ENCODE measurements around the gene MAML2. TPM values are rescaled to one million over a fixed set of nuclear protein-coding genes. Genes with fewer than 3 reads are reported as not detected.

The MAML2 gene
- total and polyA plus RNA-seq, 4 donors: 0.56 to 2.1 (median 1.4) TPM

GRCh38 chr11:96105197-96105895, 237.6 kb downstream of the MAML2 start:
- Histone ChIP-seq H3K4me3 (ENCODE audit: low read depth in 1 of 3, low read length in 3 of 3) (no peak overlapping the region), H3K4me1 (ENCODE audit: control insufficient read depth in 4 of 4, insufficient read depth in 4 of 4, low read length in 3 of 4) (no peaks in the 10 kb centered on the region), H3K9ac (ENCODE audit: low read depth in 1 of 2, low read length in 2 of 2) (no peak overlapping the region), H3K9me3 (ENCODE audit: control insufficient read depth in 4 of 4, low read length in 3 of 4) (no peaks in the 10 kb centered on the region), H3K27ac (ENCODE audit: low read depth in 1 of 2, low read length in 2 of 2) (no peak overlapping the region), H3K36me3 (ENCODE audit: control insufficient read depth in 4 of 4, insufficient read depth in 3 of 4, low read depth in 1 of 4, low read length in 3 of 4) (no peaks in the 10 kb centered on the region), H3K27me3 (ENCODE audit: control insufficient read depth in 4 of 4, insufficient read depth in 4 of 4, low read length in 3 of 4) (no peaks in the 10 kb centered on the region)
- TF ChIP-seq MAX (IDR thresholded peaks at IDR 0.05): no peak
- TF ChIP-seq RAD21 (IDR thresholded peaks at IDR 0.05): no peak
- TF ChIP-seq NR2F2 (IDR thresholded peaks at IDR 0.05): no peak
- TF ChIP-seq SP1 (IDR thresholded peaks at IDR 0.05): no peak
- no peak for TF ChIP-seq ZBTB33 (IDR thresholded peaks at IDR 0.05)
- TF ChIP-seq HNF4A (conservative IDR thresholded peaks at IDR 0.05): no peak
- no peak for TF ChIP-seq EGR1 (IDR thresholded peaks at IDR 0.05; ENCODE audit: low read depth in 2 of 2)
- no peak for TF ChIP-seq HNF4G (IDR thresholded peaks at IDR 0.05)
- no peak for TF ChIP-seq JUND (IDR thresholded peaks at IDR 0.05)
- TF ChIP-seq TAF1 (conservative IDR thresholded peaks at IDR 0.05): no peak
- DNase-seq (ENCODE audit: low spot score): no peak
- 84% methylated on average over 1 of the region's 1 CpG for WGBS

- no peak overlapping the region for H3K4me3 ChIP-seq (ENCODE audit: low read depth in 1 of 3, low read length in 3 of 3)
- no peaks in the 10 kb centered on the region for H3K27me3 ChIP-seq (ENCODE audit: control insufficient read depth in 4 of 4, insufficient read depth in 4 of 4, low read length in 3 of 4)
- no peaks in the 10 kb centered on the region for H3K4me1 ChIP-seq (ENCODE audit: control insufficient read depth in 4 of 4, insufficient read depth in 4 of 4, low read length in 3 of 4)
- no peak overlapping the region for H3K9ac ChIP-seq (ENCODE audit: low read depth in 1 of 2, low read length in 2 of 2)
- TF ChIP-seq SP1 (IDR thresholded peaks at IDR 0.05): no peak
- no peak for TF ChIP-seq ZBTB33 (IDR thresholded peaks at IDR 0.05)
- no peak for TF ChIP-seq YY1 (IDR thresholded peaks at IDR 0.05)
- TF ChIP-seq REST (IDR thresholded peaks at IDR 0.05): no peak
- TF ChIP-seq JUND (IDR thresholded peaks at IDR 0.05): no peak
- TF ChIP-seq RAD21 (IDR thresholded peaks at IDR 0.05): no peak
- TF ChIP-seq EGR1 (IDR thresholded peaks at IDR 0.05; ENCODE audit: low read depth in 2 of 2): no peak
- no peak for TF ChIP-seq FOXA1 (IDR thresholded peaks at IDR 0.05)
- no peak for TF ChIP-seq GABPA (IDR thresholded peaks at IDR 0.05 in 1 of 2, conservative IDR thresholded peaks at IDR 0.05 in 1 of 2)
- no peak for TF ChIP-seq CTCF (IDR thresholded peaks at IDR 0.05; ENCODE audit: low read depth, low read length, missing input control)
- TF ChIP-seq MAX (IDR thresholded peaks at IDR 0.05): no peak
- TF ChIP-seq HNF4G (IDR thresholded peaks at IDR 0.05): no peak
- no peak overlapping the region for H3K27ac ChIP-seq (ENCODE audit: low read depth in 1 of 2, low read length in 2 of 2)
- no peaks in the 10 kb centered on the region for H3K9me3 ChIP-seq (ENCODE audit: control insufficient read depth in 4 of 4, low read length in 3 of 4)
- WGBS: 69% methylated on average over 1 of the region's 1 CpG
- no peak for DNase-seq (ENCODE audit: low spot score)
- H3K36me3 ChIP-seq (ENCODE audit: control insufficient read depth in 4 of 4, insufficient read depth in 3 of 4, low read depth in 1 of 4, low read length in 3 of 4): no peaks in the 10 kb centered on the region
These were observed 238.5 kb downstream of the MAML2 start for GRCh38 chr11:96104496-96104895.

Measured in liver (tissue), 9 donors.